ENCODE data around the gene SYPL2.
"Not testable (repeated sequence)": the region's sequence is repeated elsewhere in the genome, so short reads cannot be mapped to it uniquely, and the experiment has no call there.

SYPL2 gene

DNA sequence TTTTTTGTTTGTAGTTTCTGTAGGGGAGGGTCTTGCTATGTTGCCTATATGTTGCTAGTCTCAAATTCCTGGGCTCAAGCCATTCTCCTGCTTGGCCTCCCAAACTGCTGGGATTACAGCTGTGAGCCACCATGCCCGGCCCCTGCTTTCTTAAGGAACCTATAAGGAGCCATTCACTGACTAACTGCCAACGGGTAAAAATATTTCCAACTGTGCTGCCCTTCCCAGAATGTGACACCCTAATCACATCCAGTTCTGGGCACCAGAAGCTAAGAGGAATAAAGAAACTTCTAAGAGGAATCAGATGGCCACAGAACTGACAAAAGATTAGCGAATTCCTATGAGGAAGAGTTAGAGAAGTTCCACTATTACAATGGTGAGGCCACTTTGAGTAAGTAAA is 6.4 kb downstream of the SYPL2 start:
- DNase-seq, result no peak

DNA sequence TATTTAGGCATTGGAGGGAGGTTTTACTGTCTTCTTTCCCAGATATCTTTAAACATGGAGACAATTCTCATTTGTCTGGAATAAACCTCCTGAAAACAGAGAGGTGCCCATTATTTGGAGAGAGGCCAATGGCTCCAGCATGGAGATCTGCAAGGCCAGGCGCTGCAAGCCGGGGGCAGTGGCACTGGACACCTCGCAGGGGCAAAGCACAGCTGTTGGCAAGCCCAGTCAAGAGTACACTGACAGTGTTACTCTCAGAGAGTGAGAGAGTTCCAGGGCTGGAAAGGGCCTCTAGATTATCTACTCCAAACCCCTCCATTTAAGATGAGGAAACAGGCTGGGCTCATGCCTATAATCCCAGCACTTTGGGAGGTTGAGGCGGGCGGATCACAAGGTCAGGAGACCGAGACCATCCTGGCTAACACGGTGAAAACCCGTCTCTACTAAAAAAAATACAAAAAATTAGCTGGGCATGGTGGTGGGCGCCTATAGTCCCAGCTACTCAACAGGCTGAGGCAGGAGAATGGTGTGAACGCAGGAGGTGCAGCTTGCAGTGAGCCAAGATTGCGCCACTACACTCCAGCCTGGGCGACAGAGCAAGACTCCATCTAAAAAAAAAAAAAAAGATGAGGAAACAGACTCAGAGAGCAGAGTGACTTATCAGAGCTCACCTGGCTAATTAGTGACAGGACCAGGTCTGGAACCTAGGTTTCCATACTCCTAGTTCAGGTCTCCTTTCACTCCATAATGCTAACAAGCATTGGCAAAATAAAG is 7.1 kb downstream of the SYPL2 start:
- DNase-seq, result not testable (repeated sequence)

DNA sequence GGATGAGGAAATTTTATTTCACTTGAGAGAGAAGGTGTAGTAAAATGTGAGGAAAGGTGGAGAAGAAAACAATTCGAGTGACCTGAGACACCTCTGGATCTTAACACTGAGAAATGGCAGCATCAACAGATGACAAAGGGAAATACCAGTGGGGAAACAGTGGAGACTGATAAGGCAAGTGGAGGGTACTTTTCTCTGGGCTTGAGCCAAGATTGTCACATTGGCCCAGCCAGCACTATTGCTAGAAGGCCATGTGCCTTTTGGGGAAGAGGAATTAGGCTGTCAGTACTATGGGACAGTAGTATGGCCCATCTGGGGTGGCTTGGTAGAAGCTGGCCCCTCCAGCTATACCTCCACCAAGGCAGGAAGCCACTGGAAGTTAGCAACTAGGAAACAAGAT is 8.4 kb downstream of the SYPL2 start:
- DNase-seq, result no peak

DNA sequence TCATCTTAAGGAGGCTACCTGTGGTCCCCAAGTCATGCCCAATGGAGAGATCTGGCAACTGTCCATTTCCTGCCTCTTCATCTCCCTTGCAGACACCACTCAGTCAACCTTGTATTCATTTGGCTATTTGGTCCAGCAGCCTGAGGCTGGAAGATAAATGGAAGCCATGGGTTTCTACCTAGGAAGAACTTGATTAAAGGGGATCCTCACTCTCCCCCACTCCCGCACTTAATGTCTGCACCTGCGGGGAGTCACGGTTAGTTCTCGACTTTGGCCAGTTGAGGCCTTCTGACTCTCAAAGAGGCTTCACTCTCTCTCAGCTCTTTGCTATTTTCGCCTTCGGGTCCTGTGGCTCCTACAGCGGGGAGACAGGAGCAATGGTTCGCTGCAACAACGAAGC is 8.9 kb downstream of the SYPL2 start:
- no peak for DNase-seq

DNA sequence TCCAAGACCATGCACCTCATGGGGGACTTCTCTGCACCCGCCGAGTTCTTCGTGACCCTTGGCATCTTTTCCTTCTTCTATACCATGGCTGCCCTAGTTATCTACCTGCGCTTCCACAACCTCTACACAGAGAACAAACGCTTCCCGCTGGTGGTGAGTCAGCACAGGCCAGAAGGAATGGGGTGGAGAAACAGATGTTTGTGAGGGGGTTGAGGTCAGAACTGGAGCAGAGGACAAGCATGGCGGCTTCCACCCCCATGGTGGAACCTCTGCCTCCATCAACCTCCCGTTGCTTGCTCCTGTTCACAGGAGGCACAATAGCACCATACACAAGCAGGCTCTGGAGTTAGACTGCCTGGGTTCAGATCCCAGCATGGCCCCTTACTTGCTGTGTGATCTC is 10.5 kb downstream of the SYPL2 start:
- DNase-seq, result no peak

DNA sequence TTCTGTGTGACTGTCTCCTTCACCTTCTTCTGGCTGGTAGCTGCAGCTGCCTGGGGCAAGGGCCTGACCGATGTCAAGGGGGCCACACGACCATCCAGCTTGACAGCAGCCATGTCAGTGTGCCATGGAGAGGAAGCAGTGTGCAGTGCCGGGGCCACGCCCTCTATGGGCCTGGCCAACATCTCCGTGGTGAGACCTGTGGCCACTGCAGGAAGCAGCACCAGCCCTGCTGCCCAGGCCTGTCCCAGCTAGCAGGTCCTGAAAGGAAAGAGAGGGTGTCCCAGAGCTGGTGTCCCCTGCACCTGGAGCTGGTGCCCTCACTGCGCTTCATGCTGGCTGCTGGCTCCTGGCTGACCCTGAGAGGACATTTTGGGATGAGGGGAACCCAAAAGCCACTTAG is 11.5 kb downstream of the SYPL2 start:
- no peak for DNase-seq

DNA sequence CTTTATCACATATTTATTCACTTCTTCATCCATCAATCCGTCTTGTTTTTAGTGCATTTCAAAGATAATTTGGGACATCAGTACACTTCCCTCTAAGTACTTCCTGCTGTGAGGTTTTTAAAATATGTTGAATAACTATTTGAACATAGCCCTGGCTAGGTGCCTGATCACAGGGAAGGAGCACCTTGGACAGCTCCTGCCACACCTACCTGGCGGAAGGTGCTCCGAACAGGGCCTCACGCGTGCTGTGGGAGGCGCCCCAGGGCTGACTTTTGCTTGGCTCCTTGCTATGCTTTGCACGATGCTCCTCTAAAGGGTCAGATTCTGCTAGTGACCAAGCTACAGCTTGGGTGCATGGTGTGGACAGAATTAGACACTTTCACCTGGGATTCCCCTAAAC is 12.5 kb downstream of the SYPL2 start:
- DNase-seq, result no peak

DNA sequence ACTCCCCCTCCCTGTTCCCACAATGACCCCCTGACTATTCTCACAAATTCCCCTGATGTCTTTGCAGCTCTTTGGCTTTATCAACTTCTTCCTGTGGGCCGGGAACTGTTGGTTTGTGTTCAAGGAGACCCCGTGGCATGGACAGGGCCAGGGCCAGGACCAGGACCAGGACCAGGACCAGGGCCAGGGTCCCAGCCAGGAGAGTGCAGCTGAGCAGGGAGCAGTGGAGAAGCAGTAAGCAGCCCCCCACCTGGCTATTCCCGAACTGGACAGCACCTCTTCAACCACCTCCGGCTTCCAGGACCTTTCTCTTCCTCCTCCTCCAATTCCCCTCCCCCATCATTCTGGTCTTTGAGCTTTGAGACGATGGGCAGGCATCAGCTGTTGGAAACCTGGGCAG is 13.0 kb downstream of the SYPL2 start:
- no peak for DNase-seq

DNA sequence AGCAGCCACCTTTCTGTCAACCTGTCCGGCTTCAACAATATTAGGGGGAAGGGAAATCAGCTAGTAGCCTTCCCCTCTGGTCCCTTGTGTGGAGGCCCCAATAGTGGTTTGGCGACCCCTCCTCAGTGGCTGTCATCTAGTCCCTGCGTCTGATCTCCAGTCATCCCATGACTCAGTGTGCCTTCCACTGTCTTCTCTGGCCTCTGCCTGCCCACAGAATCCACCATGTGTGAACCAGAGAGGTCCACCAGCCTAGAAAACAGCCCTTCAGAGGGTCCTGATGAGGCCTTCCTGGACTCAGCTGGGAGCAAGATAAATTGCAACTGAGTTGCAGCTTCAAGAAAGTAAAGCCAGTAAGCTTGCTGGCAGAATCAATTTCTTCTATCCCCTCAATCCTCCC is 13.6 kb downstream of the SYPL2 start:
- no peak for DNase-seq

DNA sequence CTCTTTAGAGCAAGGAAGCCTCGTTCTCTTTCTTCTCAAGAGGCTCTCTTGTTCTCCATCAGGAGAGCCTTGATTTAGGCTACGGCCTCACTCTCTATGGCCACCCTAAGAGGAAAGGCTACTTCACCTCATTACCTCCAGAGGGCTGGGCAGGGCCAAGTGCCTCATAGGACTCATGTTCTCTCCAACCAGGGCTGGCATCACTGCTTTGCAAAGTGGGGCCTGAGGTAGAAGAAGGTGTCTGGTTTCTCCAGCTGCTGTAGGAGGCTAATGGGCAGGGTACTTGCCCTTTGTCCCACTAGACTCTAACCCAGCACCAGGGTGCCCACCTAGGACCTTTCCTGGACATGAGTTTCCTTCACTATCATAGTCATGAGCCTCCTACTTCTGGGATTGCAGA is 15.3 kb downstream of the SYPL2 start:
- DNase-seq, result no peak

DNA sequence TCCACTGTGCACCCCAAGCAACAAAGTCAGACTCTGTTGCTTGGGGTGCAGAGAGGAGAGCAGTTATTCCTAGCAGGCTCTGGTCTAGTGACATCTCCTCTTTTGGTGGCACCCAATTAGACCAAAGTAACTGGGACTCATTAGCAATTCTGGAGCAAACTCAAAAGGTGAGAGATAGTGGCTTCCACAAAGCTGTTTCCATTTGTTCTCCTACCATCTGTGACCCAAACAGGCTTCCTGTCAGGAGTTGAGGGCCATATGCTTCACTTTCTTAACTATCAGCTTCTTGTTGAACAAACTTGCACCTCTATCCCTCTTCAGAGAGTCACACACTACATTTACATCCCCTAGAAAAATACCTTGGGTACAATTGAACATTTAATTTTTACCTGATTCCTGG is 15.9 kb downstream of the SYPL2 start:
- no peak for DNase-seq

DNA sequence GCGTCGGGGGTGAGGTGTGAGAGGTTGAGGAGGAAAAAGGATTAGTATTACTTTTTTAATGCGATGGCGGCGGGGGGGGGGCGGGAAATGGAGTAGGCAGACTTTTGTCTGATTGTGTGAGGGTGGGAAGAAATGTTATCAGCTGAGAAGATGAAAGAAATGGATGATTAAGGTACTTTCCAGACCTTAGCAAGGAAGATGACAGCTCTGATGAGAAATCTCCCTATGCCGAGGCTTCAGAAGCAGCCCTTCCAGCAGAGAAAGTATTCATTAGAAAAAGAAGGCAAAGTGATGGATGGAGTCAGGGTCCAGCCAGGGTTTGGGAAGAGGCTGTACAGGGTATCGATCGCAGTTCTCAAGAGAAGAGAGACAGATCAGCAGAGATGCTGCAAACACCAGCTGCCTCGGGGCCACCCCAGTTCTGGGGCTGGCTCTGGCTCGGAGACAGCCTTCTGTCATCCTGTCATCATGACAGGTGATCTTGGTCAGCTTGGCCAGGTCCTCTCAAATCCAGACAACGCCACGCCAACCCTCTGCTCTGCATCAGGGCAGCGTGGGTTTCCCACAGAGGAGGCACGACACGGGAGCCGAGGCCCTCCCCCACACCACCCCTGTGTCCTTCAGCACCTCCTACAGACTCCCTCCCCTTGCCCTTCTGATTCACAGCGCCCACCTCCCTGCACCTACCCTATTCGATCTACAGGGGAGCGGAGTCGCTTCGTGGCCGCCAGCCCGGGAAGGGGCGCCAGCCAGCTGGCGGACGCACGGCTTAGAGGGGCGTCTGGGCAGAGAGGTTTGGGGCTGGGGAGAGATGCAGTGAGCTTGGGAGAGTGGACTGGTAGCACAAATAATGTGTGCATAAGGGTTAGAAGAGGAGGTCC is 16.7 kb downstream of the SYPL2 start:
- peak; percentile 14 for DNase-seq

DNA sequence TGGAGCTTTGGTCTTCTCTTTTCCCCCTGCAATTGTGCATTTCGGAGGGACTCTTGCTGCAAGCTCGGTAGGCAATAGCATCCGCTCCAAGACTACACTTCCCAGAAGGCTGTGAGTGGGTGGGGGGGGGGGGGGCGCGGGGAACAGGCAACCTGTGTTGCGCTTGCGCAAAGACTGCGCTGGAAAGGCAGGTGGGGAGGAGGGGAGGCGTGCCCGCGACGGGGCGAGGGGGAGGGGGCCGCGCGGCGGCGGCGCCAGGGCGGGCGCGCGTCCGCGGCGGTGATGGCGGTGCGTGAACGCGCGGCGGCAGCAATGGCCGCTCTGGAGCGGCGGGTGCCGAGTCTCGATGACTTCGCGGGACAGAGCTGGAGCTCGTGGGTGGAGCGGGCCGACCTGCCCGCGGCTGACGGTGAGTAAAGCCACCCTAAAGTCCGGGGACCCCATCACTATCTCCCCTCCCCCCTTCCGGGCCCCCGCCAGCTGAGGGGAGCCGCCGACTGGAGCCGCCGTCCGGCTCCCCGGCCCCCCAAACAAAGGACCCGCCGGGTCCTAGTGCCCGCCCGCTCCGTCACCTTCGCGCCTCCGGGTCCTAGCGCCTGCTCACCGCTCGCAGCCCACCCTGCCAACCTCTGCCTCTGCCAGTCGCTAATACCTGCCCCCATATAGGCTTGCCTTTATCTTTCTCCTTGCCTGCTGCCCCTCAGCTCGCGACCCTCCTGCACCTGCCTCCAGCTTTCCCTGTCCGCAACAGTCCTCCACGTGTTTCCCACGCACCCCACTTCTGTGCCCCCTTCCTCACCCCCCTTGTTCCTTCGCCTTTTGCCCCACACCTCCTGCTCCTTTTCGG is 17.5 kb downstream of the SYPL2 start, which contains the start of gene ATXN7L2:
Gene ATXN7L2 (plus strand): TSS at position 234 of the 847 bp plus-strand sequence. CDS start 49 bp downstream, at position 283.
- DNase-seq, result peak; percentile 94

DNA sequence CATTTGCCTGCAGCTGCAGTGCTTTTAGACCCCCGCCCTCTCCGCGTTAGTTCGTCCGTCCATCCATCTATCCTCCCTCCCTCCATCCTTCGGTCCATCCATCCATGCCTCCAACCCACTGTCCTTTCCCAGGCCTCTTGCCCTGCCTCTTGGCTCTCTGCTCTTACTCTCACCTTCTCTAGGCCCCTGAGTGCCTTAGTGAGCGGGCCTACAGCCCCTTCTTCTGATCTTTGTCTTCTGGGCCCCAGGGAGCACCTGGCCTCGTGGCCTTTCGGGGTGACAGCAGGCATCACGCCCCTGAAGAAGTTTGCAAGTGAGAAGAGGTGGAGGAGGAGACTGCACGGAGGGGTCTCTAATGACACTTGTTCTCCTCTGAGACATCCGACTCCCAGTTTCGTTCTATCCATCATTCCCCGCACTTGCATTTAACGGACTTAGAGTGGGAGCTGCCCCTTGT is 18.2 kb downstream of the SYPL2 start:
- peak; percentile 12 for DNase-seq

DNA sequence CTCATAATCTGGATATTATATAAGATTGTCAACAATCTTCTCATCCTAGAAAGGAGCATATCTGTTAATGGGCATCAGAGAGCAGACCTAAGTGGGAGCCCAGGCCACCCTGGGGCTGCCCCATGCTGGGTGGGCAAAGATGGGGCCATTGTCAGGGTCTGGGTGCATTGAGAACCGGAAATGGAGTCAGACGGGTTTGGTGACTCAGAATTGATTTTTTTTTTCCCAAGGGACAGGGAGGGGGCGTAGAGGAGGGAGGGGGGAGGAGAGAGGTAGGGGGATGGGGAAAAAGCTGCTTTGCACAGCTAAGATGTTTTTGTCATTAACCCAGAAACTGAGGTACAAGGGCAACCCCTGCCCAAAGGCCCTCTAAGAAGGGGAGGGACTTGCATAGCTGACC is 18.7 kb downstream of the SYPL2 start:
- peak; percentile 23 for DNase-seq

DNA sequence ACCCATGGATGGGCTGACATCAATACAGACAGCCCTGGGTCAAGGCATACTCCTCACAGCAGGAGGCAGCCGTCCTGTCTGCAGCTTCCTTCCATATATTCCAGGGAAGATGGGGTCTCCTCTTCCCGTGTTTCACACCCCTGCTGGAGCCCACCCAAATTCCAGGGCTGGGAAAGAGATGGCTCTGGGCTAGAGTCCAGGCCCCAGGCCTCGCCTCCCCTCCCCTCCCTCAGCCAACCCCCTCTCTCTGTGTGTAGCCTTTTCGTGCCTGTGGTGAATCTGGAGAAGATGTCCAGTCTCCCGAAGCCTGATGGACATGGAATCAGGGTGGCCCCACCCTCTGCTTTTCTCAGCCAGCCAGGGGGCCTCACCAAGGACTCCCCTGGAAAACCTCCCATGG is 20.9 kb downstream of the SYPL2 start:
- DNase-seq, result no peak

DNA sequence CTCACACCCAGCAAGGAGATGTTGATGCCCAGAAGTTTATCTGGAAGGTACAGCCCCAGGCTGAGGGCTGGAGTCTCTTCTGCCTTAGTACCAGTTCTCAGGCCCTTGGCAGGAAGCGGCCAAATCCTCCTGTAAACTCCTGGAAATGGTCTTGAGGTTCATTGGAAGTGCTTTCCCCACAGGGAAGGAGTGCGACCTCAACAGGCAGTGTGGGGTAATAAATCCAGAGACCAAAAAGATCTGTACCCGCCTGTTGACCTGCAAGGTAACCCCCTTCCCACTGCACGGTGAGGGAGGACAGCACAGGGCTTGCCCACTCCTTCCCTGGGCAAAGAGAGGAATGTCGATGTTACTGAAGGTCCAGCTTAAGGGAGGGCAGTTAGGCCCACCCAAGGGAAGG is 21.9 kb downstream of the SYPL2 start:
- DNase-seq, result no peak

DNA sequence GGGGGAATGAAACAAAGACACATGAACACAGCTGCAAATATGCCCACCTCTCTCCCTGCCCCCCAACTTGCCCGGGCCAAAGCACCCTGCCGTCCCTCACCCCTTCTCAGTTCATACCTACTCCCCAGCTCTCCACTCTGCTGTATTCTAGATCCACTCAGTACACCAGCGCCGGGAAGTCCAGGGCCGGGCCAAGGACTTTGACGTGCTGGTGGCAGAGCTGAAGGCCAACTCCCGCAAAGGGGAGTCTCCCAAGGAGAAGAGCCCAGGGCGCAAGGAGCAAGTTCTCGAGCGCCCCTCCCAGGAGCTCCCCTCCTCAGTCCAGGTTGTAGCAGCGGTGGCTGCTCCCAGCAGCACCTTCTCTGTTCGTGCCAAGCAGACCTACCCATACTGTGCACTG is 22.4 kb downstream of the SYPL2 start:
- no peak for DNase-seq

DNA sequence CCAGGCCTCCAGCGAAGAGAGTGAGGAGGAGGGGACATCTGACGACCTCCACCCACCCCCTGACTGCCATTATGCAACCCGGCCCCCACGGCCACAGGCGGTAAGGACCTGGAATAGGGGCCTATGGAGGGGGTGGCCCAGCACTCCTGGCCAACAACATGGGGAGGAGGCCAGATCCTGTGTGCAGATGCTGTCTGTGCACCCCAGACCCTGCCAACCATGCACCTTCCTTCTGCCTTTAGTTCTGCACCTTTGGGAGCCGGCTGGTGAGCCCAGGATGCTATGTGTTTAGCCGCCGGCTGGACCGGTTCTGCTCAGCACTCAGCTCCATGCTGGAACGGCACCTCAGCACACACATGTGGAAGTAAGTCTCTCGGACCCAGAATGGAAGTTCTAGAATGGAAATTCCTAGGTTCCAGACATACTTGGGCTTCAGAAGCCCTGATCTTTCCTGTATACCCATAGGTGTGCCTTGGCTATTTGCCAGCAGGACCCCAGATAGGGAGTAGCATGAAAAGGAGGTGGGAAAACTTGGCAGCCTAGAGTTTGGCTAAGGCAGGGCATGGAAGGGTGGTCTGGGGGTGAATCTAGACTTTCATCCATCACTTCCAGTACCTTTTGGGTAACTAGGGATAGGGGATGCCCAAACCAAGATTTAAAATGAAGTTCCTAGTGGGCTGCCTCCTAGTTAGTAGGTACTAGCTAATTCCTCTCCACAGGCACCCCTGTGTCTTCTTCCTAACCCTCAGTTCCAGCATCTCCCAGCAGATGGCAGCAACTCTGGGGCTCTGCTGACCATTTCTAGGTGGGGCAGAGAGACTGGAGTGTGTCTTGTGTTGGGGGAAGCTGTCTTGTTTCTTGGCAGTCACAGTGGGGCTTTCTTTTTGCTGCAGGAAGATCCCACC is 23.9 kb downstream of the SYPL2 start:
- peak; percentile 62 for DNase-seq

DNA sequence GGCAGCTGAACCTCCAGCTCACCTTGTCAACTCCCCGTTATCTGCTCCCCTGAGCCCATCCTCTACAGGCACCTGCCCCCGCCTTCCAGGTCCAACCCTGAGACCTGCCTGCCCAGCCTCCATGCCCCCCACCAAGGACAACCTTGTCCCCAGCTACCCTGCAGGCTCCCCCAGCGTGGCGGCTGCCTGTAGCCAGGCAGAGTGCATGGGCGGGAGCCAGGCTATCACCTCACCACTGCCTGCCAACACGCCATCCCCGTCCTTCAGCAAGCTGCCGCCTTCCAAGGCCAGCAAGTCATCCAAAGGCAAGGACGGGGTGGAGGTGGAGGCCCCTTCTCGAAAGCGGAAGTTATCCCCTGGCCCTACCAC is 24.6 kb downstream of the SYPL2 start:
- DNase-seq, result no peak

DNA sequence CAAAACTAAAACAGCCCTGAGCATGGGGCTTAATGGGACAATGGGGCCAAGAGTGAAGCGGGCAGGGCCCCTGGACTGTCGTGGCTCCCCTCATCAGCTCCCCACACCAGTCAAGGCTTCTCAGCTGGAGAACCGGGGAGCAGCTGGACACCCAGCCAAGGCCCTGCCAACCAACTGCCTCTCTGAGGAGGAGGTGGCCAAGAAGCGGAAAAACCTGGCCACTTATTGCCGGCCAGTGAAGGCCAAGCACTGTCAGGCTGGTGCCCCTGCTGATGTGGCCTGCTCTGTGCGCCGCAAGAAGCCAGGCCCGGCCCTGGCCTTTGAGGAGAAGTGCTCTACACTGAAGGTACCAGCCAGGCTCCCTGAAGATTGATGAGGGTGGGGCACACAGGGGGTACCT is 25.0 kb downstream of the SYPL2 start:
- no peak for DNase-seq

DNA sequence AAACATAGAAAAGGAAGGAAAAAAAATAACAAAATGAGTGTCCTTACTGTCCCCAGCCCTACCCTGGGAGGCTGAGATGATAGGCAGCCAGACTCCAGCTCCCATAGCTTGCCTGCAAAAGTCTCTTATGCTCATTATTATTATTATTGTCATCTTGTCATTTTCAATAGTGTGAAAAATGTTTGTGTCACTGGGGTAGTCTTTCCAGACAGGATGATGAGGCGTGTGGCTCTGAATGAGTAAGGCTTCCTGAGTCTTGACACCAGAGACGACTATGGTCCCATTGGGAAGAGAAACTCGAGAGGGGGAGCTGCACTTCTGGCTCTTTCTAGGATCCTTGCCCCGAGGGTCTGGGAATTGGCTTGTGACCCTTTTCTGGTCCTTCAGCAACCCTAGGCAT is 26.4 kb downstream of the SYPL2 start:
- no peak for DNase-seq

All from fibroblast of skin of abdomen (primary cell).